ENCODE data around the gene OLIG1. TPM values are rescaled to one million over a fixed set of nuclear protein-coding genes. Genes with fewer than 3 reads are reported as not detected.

The OLIG1 gene
- total RNA-seq, 1 donor from 2014 or later = 14.2 TPM

- no peak overlapping the region for H3K4me3 Mint-ChIP-seq (ENCODE audit: unreplicated experiment)
- H3K27me3 Mint-ChIP-seq (ENCODE audit: unreplicated experiment) = peaks cover 9% of the 10 kb centered on the region
- peaks cover 2% of the 10 kb centered on the region for H3K9me3 Mint-ChIP-seq (ENCODE audit: unreplicated experiment)
- peaks cover 13% of the 10 kb centered on the region for H3K4me1 Mint-ChIP-seq (ENCODE audit: low read depth, unreplicated experiment)
- no peak for DNase-seq
- H3K27ac Mint-ChIP-seq (ENCODE audit: unreplicated experiment) = no peak overlapping the region
- no peaks in the 10 kb centered on the region for H3K36me3 Mint-ChIP-seq (ENCODE audit: unreplicated experiment)
- TF ChIP-seq CTCF (IDR thresholded peaks at IDR 0.05; ENCODE audit: partially characterized antibody, unreplicated experiment) = no peak
Measured at GRCh38 chr21:33059380-33059841, 10.5 kb upstream of the OLIG1 start.

- Mint-ChIP-seq H3K27me3 (ENCODE audit: unreplicated experiment) (peaks cover 6% of the 10 kb centered on the region), H3K4me1 (ENCODE audit: low read depth, unreplicated experiment) (peaks cover 15% of the 10 kb centered on the region), H3K9me3 (ENCODE audit: unreplicated experiment) (peaks cover 2% of the 10 kb centered on the region), H3K36me3 (ENCODE audit: unreplicated experiment) (no peaks in the 10 kb centered on the region), H3K4me3 (ENCODE audit: unreplicated experiment) (no peak overlapping the region), H3K27ac (ENCODE audit: unreplicated experiment) (no peak overlapping the region)
- TF ChIP-seq CTCF (IDR thresholded peaks at IDR 0.05; ENCODE audit: partially characterized antibody, unreplicated experiment) = no peak
- no peak for DNase-seq
Measured at GRCh38 chr21:33061233-33061632, 8.7 kb upstream of the OLIG1 start.

- no peak overlapping the region for H3K27ac Mint-ChIP-seq (ENCODE audit: unreplicated experiment)
- no peaks in the 10 kb centered on the region for H3K36me3 Mint-ChIP-seq (ENCODE audit: unreplicated experiment)
- H3K4me3 Mint-ChIP-seq (ENCODE audit: unreplicated experiment) = no peak overlapping the region
- no peak for DNase-seq
- peaks cover 6% of the 10 kb centered on the region for H3K27me3 Mint-ChIP-seq (ENCODE audit: unreplicated experiment)
- peaks cover 2% of the 10 kb centered on the region for H3K9me3 Mint-ChIP-seq (ENCODE audit: unreplicated experiment)
- peaks cover 17% of the 10 kb centered on the region for H3K4me1 Mint-ChIP-seq (ENCODE audit: low read depth, unreplicated experiment)
- no peak for TF ChIP-seq CTCF (IDR thresholded peaks at IDR 0.05; ENCODE audit: partially characterized antibody, unreplicated experiment)
Measured at GRCh38 chr21:33063375-33063883, 6.5 kb upstream of the OLIG1 start.

- H3K27me3 Mint-ChIP-seq (ENCODE audit: unreplicated experiment) = peaks cover 6% of the 10 kb centered on the region
- H3K36me3 Mint-ChIP-seq (ENCODE audit: unreplicated experiment) = no peaks in the 10 kb centered on the region
- DNase-seq = no peak
- no peak for TF ChIP-seq CTCF (IDR thresholded peaks at IDR 0.05; ENCODE audit: partially characterized antibody, unreplicated experiment)
- H3K4me3 Mint-ChIP-seq (ENCODE audit: unreplicated experiment) = no peak overlapping the region
- H3K27ac Mint-ChIP-seq (ENCODE audit: unreplicated experiment) = no peak overlapping the region
- H3K4me1 Mint-ChIP-seq (ENCODE audit: low read depth, unreplicated experiment) = peaks cover 13% of the 10 kb centered on the region
- peaks cover 2% of the 10 kb centered on the region for H3K9me3 Mint-ChIP-seq (ENCODE audit: unreplicated experiment)
Measured at GRCh38 chr21:33063907-33064622, 5.9 kb upstream of the OLIG1 start.

Data from glutamatergic neuron (in vitro differentiated cells).